Measurements from ENCODE around the gene CD180.
A peak's percentile ranks its signal among the peaks of the same experiment; 100 is the strongest.

Gene CD180

GRCh38 chr5:67209141-67209771 is 12.7 kb upstream of the CD180 start:
- DNase-seq, result peak; percentile 56

GRCh38 chr5:67208403-67208802 is 11.8 kb upstream of the CD180 start:
- no peak for DNase-seq

- no peak for DNase-seq
Observed at GRCh38 chr5:67206929-67207328, 10.3 kb upstream of the CD180 start.

GRCh38 chr5:67206461-67206860 is 9.9 kb upstream of the CD180 start:
- DNase-seq, result no peak

- DNase-seq, result no peak
Observed at GRCh38 chr5:67205981-67206380, 9.4 kb upstream of the CD180 start.

GRCh38 chr5:67204821-67205220 is 8.2 kb upstream of the CD180 start:
- DNase-seq, result no peak

- no peak for DNase-seq
Observed at GRCh38 chr5:67203701-67204074, 7.1 kb upstream of the CD180 start.

- DNase-seq, result no peak
Observed at GRCh38 chr5:67202828-67203227, 6.2 kb upstream of the CD180 start.

GRCh38 chr5:67201897-67202549 is 5.4 kb upstream of the CD180 start:
- no peak for DNase-seq

GRCh38 chr5:67200809-67201562 is 4.4 kb upstream of the CD180 start:
- DNase-seq, result no peak

- DNase-seq, result no peak
Observed at GRCh38 chr5:67199859-67200258, 3.3 kb upstream of the CD180 start.

GRCh38 chr5:67198917-67199316 is 2.3 kb upstream of the CD180 start:
- DNase-seq, result no peak

- no peak for DNase-seq
Observed at GRCh38 chr5:67197536-67197935, 937 bp upstream of the CD180 start.

- no peak for DNase-seq
Observed at GRCh38 chr5:67195406-67196275, 958 bp downstream of the CD180 start.

GRCh38 chr5:67194166-67194565 is 2.4 kb downstream of the CD180 start:
- no peak for DNase-seq

GRCh38 chr5:67193439-67193807 is 3.2 kb downstream of the CD180 start:
- no peak for DNase-seq

- no peak for DNase-seq
Observed at GRCh38 chr5:67192719-67193438, 3.7 kb downstream of the CD180 start.

- no peak for DNase-seq
Observed at GRCh38 chr5:67190861-67191260, 5.7 kb downstream of the CD180 start.

- no peak for DNase-seq
Observed at GRCh38 chr5:67190410-67190809, 6.2 kb downstream of the CD180 start.

- DNase-seq, result no peak
Observed at GRCh38 chr5:67189931-67190330, 6.7 kb downstream of the CD180 start.

- no peak for DNase-seq
Observed at GRCh38 chr5:67189079-67189354, 7.6 kb downstream of the CD180 start.

- no peak for DNase-seq
Observed at GRCh38 chr5:67188274-67189078, 8.1 kb downstream of the CD180 start.
